RWPE1 (cell line): ENCODE data around the gene RBKS.
"Not testable (repeated sequence)": the region's sequence is repeated elsewhere in the genome, so short reads cannot be mapped to it uniquely, and the experiment has no call there.

Experiments used
- CTCF ChIA-PET: fragments of 350-600 bp; sonication (Branson Sonifier 250); formaldehyde crosslinking; extraction: SDS; loops from one replicate; lab custom pipeline; 2021; lab: Yijun Ruan, JAX
- POLR2A ChIA-PET: fragments of 400-600 bp; formaldehyde crosslinking; extraction: SDS; loops from one replicate; lab custom pipeline; 2020; ENCODE audit warnings: antibody characterized with exemption; ENCODE audit not compliant: low non-redundant PET; lab: Yijun Ruan, JAX
- DNase-seq: peaks from one replicate; pipeline ENCODE4 v3.0.0; 2012; ENCODE audit warnings: low spot score
- H3K27ac ChIP-seq: fragments of 450-650 bp; 2 replicates; pipeline ENCODE4 v1.5.1; 2017
- CTCF ChIP-seq: fragments of 450-650 bp; conservative IDR thresholded peaks from 2 replicates; pipeline ENCODE4 v1.5.1; 2017; ENCODE audit warnings: low read depth, mild to moderate bottlenecking

The RBKS gene

GRCh38 chr2:27866237-27866636 is 23.9 kb downstream of the RBKS start:
- DNase-seq, result no peak
- H3K27ac ChIP-seq, result no peak overlapping the region
- no peak for TF ChIP-seq CTCF
- ChIA-PET CTCF (no interaction called here), POLR2A (no interaction called here)

- H3K27ac ChIP-seq, DNase-seq, POLR2A ChIA-PET, CTCF ChIA-PET: not testable (repeated sequence)
These were observed 26.2 kb downstream of the RBKS start for GRCh38 chr2:27863955-27864354.

GRCh38 chr2:27863146-27863545 is 27.0 kb downstream of the RBKS start:
- ChIA-PET POLR2A (no interaction called here), CTCF (no interaction called here)
- H3K27ac ChIP-seq, result no peak overlapping the region
- TF ChIP-seq CTCF, result no peak
- DNase-seq, result no peak

GRCh38 chr2:27860111-27860510 is 30.1 kb downstream of the RBKS start:
- CTCF ChIA-PET, result no interaction called here
- H3K27ac ChIP-seq, result no peak overlapping the region
- DNase-seq, result peak; percentile 50
- POLR2A ChIA-PET, result no interaction called here
- no peak for TF ChIP-seq CTCF

- ChIA-PET POLR2A (no interaction called here), CTCF (no interaction called here)
- H3K27ac ChIP-seq, result no peak overlapping the region
- no peak for TF ChIP-seq CTCF
- peak; percentile 57 for DNase-seq
These were observed 32.6 kb downstream of the RBKS start for GRCh38 chr2:27857417-27858172.

- TF ChIP-seq CTCF, result no peak
- ChIA-PET POLR2A (no interaction called here), CTCF (no interaction called here)
- H3K27ac ChIP-seq, result no peak overlapping the region
- DNase-seq, result no peak
These were observed 33.2 kb downstream of the RBKS start for GRCh38 chr2:27856956-27857355.

GRCh38 chr2:27856386-27856785 is 33.8 kb downstream of the RBKS start:
- no peak for TF ChIP-seq CTCF
- ChIA-PET POLR2A (no interaction called here), CTCF (no interaction called here)
- H3K27ac ChIP-seq, result no peak overlapping the region
- no peak for DNase-seq
